WTC11 (cell line): ENCODE results near the gene SPOPL.

Experiments
- NFE2L1 ChIP-seq: sonication (generic); formaldehyde crosslinking; IDR thresholded peaks from 2 replicates; pipeline ENCODE4 v1.8.1; 2023; ENCODE audit warnings: missing genetic modification reagents
- TF ChIP-seq, protein P1 (sequence below): fragments of 200-600 bp; IDR thresholded peaks from 2 replicates; pipeline ENCODE4 v1.8.0; 2022; ENCODE audit warnings: antibody characterized with exemption
- TF ChIP-seq, protein P2 (sequence below): sonication (generic); formaldehyde crosslinking; IDR thresholded peaks from 2 replicates; pipeline ENCODE4 v1.8.1; 2023; ENCODE audit warnings: mild to moderate bottlenecking, missing genetic modification reagents, moderate library complexity
- TF ChIP-seq, protein P3 (sequence below): sonication (generic); formaldehyde crosslinking; IDR thresholded peaks from 2 replicates; pipeline ENCODE4 v1.8.0; 2022; ENCODE audit warnings: missing genetic modification reagents
- TF ChIP-seq, protein P4 (sequence below): sonication (generic); formaldehyde crosslinking; IDR thresholded peaks from 2 replicates; pipeline ENCODE4 v1.8.0; 2022; ENCODE audit warnings: mild to moderate bottlenecking, missing genetic modification reagents
- TF ChIP-seq, protein P5 (sequence below): sonication (generic); formaldehyde crosslinking; IDR thresholded peaks from 2 replicates; pipeline ENCODE4 v1.8.1; 2023; ENCODE audit warnings: mild to moderate bottlenecking, missing genetic modification reagents

DNA sequence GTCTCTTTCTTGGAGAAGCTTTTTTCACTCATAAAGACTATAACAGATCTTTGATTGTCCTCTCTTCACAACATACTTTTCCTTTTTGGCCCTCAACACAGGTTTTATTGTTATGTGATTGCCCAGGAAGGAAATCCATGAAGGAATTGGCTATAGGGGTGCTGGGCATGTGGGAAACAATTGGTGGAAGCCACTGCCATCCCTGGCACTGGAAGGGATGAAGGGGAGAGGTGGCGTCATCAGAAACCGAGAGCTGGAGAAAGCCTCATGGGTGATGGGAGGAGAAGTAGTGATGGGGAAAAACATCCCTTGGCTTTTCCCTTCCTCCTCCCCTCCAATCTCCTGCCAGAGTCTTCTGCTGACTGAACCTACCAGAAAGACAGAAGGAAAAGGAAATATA, 106.2 kb downstream of the SPOPL start:
- TF ChIP-seq, protein P1, sequence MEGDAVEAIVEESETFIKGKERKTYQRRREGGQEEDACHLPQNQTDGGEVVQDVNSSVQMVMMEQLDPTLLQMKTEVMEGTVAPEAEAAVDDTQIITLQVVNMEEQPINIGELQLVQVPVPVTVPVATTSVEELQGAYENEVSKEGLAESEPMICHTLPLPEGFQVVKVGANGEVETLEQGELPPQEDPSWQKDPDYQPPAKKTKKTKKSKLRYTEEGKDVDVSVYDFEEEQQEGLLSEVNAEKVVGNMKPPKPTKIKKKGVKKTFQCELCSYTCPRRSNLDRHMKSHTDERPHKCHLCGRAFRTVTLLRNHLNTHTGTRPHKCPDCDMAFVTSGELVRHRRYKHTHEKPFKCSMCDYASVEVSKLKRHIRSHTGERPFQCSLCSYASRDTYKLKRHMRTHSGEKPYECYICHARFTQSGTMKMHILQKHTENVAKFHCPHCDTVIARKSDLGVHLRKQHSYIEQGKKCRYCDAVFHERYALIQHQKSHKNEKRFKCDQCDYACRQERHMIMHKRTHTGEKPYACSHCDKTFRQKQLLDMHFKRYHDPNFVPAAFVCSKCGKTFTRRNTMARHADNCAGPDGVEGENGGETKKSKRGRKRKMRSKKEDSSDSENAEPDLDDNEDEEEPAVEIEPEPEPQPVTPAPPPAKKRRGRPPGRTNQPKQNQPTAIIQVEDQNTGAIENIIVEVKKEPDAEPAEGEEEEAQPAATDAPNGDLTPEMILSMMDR = no peak
- TF ChIP-seq, protein P2, sequence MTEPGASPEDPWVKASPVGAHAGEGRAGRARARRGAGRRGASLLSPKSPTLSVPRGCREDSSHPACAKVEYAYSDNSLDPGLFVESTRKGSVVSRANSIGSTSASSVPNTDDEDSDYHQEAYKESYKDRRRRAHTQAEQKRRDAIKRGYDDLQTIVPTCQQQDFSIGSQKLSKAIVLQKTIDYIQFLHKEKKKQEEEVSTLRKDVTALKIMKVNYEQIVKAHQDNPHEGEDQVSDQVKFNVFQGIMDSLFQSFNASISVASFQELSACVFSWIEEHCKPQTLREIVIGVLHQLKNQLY (CRISPR knock-in tag) = no peak
- TF ChIP-seq, protein P3, sequence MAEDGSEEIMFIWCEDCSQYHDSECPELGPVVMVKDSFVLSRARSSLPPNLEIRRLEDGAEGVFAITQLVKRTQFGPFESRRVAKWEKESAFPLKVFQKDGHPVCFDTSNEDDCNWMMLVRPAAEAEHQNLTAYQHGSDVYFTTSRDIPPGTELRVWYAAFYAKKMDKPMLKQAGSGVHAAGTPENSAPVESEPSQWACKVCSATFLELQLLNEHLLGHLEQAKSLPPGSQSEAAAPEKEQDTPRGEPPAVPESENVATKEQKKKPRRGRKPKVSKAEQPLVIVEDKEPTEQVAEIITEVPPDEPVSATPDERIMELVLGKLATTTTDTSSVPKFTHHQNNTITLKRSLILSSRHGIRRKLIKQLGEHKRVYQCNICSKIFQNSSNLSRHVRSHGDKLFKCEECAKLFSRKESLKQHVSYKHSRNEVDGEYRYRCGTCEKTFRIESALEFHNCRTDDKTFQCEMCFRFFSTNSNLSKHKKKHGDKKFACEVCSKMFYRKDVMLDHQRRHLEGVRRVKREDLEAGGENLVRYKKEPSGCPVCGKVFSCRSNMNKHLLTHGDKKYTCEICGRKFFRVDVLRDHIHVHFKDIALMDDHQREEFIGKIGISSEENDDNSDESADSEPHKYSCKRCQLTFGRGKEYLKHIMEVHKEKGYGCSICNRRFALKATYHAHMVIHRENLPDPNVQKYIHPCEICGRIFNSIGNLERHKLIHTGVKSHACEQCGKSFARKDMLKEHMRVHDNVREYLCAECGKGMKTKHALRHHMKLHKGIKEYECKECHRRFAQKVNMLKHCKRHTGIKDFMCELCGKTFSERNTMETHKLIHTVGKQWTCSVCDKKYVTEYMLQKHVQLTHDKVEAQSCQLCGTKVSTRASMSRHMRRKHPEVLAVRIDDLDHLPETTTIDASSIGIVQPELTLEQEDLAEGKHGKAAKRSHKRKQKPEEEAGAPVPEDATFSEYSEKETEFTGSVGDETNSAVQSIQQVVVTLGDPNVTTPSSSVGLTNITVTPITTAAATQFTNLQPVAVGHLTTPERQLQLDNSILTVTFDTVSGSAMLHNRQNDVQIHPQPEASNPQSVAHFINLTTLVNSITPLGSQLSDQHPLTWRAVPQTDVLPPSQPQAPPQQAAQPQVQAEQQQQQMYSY = no peak
- TF ChIP-seq, protein P4, sequence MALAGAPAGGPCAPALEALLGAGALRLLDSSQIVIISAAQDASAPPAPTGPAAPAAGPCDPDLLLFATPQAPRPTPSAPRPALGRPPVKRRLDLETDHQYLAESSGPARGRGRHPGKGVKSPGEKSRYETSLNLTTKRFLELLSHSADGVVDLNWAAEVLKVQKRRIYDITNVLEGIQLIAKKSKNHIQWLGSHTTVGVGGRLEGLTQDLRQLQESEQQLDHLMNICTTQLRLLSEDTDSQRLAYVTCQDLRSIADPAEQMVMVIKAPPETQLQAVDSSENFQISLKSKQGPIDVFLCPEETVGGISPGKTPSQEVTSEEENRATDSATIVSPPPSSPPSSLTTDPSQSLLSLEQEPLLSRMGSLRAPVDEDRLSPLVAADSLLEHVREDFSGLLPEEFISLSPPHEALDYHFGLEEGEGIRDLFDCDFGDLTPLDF = no peak
- TF ChIP-seq, protein P5, sequence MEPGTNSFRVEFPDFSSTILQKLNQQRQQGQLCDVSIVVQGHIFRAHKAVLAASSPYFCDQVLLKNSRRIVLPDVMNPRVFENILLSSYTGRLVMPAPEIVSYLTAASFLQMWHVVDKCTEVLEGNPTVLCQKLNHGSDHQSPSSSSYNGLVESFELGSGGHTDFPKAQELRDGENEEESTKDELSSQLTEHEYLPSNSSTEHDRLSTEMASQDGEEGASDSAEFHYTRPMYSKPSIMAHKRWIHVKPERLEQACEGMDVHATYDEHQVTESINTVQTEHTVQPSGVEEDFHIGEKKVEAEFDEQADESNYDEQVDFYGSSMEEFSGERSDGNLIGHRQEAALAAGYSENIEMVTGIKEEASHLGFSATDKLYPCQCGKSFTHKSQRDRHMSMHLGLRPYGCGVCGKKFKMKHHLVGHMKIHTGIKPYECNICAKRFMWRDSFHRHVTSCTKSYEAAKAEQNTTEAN (CRISPR knock-in tag) = no peak
- no peak for TF ChIP-seq NFE2L1 (CRISPR knock-in tag)
